ENCODE measurements around the gene METTL6.

DNA sequence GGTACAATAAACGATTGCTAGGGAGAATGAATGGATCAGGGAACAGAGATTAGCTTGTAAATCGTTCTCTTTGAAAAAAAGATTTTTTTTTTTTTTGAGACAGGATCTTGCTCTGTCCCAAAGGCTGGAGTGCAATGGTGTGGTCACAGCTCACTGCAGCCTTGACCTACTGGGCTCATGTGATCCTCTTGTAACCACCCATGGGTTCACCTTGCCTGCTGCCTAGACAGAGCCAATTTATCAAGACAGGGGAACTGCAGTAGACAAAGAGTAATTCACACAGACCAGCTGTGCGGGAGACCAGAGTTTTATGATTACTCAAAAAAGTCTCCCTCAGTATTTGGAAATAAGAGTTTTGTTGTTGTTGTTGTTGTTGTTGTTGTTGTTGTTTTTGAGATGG, 39.6 kb downstream of the METTL6 start:
- TF ChIP-seq POLR2A (IDR thresholded peaks at IDR 0.05; ENCODE audit: low read depth, low read length) (no peak), POLR2AphosphoS5 (IDR thresholded peaks at IDR 0.05; ENCODE audit: low read depth, low read length) (no peak), TAF1 (IDR thresholded peaks at IDR 0.05; ENCODE audit: borderline replicate concordance, low read depth, low read length) (no peak)
